Right forelimb (tissue), 1 donor: ENCODE results near the gene LPAR3.

Experiments used
- DNase-seq: peaks from one replicate; pipeline ENCODE4 v3.0.0-alpha.2; 2018

LPAR3 gene

DNA sequence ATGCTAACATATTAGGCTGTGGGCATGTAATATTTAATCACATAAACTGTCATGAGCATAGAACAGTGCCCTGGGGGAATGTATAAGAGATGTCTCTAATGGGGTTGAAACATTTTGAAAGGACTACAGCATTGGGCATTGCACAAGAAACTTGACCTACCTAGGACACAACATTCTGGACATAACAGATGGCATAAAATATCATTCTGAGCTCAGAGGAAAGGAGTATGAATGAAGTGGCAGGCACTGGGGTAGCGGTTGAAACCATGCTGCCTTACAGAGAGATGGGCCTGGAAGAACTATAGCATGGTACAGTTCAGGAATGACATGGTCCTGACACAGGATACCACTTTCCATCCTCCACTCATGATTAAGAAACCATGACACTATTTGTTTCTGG is 69.0 kb downstream of the LPAR3 start:
- no peak for DNase-seq

- DNase-seq, result no peak
Observed at GRCh38 chr1:84823511-84823910, 69.5 kb downstream of the LPAR3 start.

GRCh38 chr1:84810343-84810742 is 82.7 kb downstream of the LPAR3 start:
- DNase-seq, result no peak

- DNase-seq, result no peak
Observed at GRCh38 chr1:84809023-84809422, 84.0 kb downstream of the LPAR3 start.

GRCh38 chr1:84803604-84804003 is 89.4 kb downstream of the LPAR3 start:
- DNase-seq, result no peak

- no peak for DNase-seq
Observed at GRCh38 chr1:84802567-84803232, 90.3 kb downstream of the LPAR3 start.

DNA sequence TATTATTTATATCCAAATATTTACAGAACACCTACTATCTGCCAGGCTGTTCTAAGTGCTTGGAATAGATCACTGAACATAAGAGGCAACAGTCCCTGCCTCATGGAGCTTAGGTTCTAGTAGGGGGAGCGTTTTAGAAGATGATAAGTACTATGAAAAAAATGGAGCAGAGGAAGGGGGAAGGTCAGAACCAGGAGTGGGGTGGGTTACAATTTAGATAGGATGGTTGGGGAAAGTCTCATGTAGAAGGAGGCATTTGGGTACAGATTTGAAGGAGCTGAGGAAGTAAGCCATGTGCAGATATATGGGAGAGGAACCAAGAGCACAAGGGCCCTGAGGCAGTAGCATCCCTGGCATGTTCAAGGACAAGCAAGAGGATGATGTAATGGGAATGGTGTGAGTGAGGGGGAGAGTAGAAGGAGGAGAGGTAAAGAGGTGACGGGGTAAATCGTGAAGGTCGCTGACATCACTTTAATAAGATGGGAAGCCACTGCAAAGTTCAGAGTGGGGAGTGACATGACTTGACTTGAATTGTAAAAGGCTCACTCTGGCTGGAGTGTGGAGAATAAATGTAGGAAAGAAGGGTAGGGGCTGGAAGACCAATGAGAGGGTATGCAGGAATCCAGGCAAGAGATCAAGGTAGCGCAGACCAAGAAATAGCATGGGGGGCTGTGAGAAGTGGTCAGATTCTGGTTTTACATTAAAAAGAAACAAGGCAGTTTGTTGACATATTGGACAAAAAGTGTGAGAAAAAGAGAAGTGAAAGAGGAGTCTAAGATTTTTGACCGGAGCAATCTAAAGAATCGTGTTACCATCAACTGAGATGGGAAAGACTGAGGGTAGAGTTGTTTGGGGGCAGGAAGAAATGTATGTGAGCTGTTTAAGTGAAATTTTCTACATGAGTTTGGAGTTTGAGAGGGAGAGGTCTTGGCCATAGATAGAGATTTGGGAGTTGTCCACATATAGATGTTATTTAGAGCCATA is 92.6 kb downstream of the LPAR3 start:
- DNase-seq, result no peak

GRCh38 chr1:84797603-84798002 is 95.4 kb downstream of the LPAR3 start:
- no peak for DNase-seq

- DNase-seq, result no peak
Observed at GRCh38 chr1:84795966-84796600, 96.9 kb downstream of the LPAR3 start.

GRCh38 chr1:84795213-84795612 is 97.8 kb downstream of the LPAR3 start:
- no peak for DNase-seq

- DNase-seq, result no peak
Observed at GRCh38 chr1:84792421-84792820, 100.6 kb downstream of the LPAR3 start.

DNA sequence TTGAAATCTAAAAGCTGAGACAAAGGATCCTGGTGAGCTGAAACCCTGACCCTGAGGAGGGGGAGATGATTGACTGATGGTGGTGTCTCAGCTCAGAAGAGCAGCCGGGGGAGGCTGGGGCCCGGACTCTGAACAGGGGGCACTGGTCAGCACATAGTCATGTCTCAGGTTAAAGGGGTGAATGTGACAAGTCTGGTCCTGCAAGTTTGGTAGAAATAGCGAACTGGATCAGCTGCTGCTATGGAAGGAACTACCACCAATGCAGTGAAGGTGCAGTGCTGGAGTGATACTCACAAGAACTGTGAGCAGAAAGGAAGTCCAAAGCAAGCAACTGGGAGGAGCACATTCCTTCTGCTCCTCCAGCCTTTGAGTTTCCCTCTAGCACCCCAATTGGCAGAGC is 104.0 kb downstream of the LPAR3 start:
- no peak for DNase-seq

DNA sequence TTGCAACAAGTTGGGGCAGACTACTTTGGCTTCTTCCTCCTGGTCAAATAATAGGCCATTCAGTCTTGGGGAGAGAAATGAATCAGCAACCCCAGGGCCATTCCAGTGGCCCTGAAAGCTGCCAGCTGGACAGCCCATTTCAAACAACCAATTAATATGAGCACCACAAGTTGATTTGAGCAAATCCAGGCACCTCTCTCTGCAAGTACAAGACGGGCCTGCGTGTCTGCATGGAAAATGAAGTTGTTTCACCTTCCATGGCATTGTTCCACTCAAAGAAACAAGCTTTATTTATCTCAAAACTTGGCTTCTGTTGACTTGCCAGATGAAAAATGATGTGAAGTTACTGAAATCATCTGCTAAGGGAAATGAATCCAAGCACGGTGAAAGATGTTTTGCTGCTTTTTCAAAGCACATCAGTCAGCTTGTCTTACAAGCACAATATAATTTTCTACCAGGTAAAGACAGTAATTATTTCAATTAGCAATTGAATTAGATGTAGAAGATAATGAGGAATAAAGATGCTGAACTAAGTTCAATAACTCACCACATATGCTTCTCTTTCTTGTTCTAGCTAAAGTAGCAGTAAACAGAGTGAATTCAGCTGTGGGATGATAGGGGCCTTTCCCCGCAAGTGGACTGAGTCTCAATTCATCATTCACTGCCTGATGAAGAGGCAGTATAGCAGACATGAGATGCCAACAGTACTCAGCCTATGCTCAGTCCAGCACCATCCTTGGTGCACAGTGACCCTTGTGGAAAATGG is 107.6 kb downstream of the LPAR3 start:
- DNase-seq, result no peak

DNA sequence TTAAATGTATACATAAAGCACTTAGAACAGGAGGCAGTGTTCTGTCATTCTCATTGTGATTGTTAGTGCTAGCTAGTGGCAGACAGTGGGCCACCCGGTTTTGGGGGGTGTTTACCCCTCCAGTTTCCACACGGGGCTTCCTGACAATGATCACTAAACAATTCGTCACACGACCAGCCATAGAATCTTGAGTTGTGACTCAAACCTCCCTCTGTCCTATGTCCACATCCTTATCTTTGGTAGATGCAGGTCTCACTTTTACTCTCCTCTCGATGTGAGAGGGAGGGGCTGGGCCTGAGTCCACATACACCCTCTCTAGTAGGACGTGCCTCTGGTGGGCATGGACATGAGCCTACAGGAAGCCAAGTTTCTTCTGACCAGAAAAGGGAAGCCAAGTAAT is 110.1 kb downstream of the LPAR3 start:
- DNase-seq, result no peak

GRCh38 chr1:84781946-84782771 is 110.8 kb downstream of the LPAR3 start:
- no peak for DNase-seq

DNA sequence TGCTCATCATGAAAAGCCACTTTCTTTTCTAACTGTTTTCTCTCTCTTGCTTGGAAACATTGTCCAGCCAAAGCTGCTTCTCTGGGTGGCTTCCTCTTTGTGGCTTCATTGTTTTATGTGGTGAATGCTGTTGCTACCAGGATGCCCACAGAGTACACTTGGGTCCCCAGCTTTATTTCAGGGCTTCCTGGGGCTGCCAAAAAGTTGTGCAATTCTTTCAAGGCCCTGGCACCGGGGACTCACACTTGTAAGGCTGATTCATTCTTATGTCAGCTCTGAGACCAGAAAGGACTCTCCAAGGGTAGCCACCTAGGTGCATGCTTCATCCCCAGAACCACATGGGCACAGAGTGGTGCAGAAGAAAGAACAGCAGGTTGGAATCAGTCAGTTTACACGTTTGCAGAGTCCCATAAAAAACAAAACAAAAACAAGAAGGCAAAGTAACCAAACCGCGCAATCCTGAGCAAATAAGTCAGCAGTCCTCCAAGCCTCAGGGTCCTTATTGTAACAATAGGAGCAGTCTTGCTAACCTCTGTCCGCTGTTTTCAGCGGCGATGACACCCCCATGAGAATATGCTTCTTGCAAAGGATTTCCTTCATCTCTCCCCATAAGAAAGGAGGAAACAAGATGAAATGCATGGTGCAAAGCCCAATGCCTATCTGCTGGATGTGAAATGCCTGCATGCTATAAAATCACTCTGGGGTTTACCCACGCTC is 112.8 kb downstream of the LPAR3 start:
- no peak for DNase-seq

- no peak for DNase-seq
Observed at GRCh38 chr1:84776639-84777038, 116.4 kb downstream of the LPAR3 start.

DNA sequence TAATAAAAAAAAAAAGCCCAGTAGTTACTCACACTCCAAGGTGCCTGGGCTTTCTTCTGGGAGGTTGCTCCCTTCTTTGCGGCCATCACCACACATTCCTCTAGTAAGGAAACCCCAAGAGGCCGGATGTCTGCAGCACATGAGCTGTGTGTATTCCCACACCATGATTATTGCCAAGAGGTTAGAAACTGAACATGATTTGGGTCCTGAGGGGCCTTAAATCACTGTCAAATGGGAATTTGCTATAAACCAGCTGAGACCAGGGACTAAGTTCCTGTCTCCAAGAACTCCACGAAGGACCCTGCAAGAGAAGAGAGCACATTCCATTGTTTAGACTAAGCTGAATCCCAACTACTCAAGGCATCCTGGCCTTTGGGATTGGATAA is 117.5 kb downstream of the LPAR3 start:
- no peak for DNase-seq

DNA sequence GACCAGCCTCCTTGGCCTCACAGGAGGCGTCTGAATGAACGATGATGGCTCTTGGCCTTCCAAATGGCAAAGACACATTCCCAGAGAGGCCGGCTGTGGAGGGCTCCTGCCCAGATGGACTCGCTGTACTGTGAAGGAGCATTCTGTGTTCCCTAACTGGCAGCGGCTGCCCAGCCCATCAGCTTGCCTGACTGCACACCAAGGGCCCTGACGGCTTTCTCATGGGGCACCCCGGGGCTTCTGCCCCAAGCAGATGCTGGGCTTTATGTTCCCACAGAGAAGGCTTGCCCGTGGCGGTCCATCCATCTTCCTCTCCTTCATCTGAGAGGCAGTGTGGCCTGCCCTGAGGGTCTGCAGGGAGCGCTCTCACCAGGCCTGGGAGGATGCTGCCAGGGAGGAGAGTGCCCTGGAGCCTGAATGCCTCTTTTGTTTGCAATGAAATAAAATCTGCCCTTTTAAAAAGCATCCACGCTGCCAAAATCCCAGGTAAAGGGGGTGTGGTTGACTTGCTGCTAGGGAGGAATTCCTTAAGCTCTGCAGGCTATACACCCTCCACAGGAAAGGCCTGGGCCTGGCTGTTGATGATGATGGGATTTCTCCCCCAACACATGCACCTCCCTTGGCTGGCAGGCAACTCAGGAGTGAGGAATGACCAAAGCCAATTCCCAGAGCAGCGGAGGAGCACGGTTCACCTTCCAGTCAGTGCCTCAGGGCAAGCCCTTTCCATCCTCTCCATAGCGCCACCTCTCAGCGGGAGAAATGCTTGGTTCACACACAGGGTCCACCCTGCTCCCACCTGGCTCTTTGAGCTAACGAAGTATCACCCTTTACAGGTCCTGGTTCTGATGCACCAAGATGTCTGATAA is 118.1 kb downstream of the LPAR3 start:
- DNase-seq, result no peak

DNA sequence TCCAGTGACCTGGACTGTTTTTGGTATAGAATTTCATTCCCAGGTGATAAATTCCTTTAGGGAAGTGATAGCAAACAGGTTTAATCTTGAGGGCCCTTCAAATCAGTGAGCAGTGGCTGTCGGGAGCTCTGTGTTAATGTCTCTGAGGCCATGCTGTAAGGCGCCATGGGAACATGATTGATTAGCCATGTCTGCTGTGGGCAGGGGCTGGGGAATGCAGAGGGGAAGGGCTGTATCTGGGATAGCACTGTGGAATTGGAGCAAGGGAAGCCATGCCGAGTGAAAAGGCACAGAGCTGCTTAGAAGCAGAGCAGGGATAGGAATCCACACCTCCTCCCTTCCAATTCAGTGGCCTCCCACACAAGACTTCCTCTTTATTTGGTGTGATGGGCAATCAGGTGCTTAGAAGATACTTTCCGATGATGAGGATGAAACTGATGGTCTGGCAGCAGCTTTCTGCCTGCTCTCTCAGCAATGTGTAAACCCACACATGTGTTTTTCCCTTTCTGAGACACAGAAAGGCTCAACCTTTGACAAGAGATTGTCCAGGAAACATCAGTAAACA is 119.0 kb downstream of the LPAR3 start:
- DNase-seq, result no peak
